Body of pancreas (tissue), 4 donors: Measurements from ENCODE around the gene EHBP1.

ENCODE experiments used
- CTCF ChIP-seq, 7 experiments: fragments of 450-650 bp in 4 of 7; fragments of 200-600 bp in 3 of 7; sonication (generic) in 3 of 7; IDR thresholded peaks; one replicate each; pipeline ENCODE4 v1.5.1; 2016 to 2019; ENCODE audit warnings: antibody characterized with exemption in 7 of 7
- POLR2A ChIP-seq, 3 donors: fragments of 450-650 bp; IDR thresholded peaks; one replicate each; pipeline ENCODE4 v1.6.1; 2016; ENCODE audit warnings: antibody characterized with exemption in 3 of 3, mild to moderate bottlenecking in 2 of 3

GRCh38 chr2:63064661-63065060, 359.1 kb downstream of the EHBP1 start:
- TF ChIP-seq CTCF (IDR thresholded peaks at IDR 0.05) = no peak
- TF ChIP-seq POLR2A (IDR thresholded peaks at IDR 0.05) = no peak
